Activated T-helper 17 cell treated with anti-CD3 and anti-CD28 coated beads, Interleukin-2, amount 50 U/mL, for 72 hours (primary cell): ENCODE results near the gene CLIC4. TPM values are rescaled to one million over a fixed set of nuclear protein-coding genes. Genes with fewer than 3 reads are reported as not detected.

Experiments used
- ATAC-seq: fragments of 150-1000 bp; cut with Tn5 transposase; replicated peaks from 2 replicates; pipeline ENCODE4 v1.10.0; 2021; ENCODE audit warnings: mild to moderate bottlenecking, moderate library complexity
- H3K27ac Mint-ChIP-seq: one replicate; pipeline ENCODE4 v1.8.0; 2022; ENCODE audit warnings: mixed read lengths
- H3K27me3 Mint-ChIP-seq: one replicate; pipeline ENCODE4 v1.8.0; 2022; ENCODE audit warnings: mixed read lengths
- H3K36me3 Mint-ChIP-seq: one replicate; pipeline ENCODE4 v1.8.0; 2022; ENCODE audit warnings: low read depth, mild to moderate bottlenecking, mixed read lengths
- H3K4me1 Mint-ChIP-seq: one replicate; pipeline ENCODE4 v1.8.0; 2022; ENCODE audit warnings: mixed read lengths
- H3K4me3 Mint-ChIP-seq: one replicate; pipeline ENCODE4 v1.8.0; 2022; ENCODE audit warnings: mild to moderate bottlenecking, mixed read lengths
- H3K9me3 Mint-ChIP-seq: one replicate; pipeline ENCODE4 v1.8.0; 2022; ENCODE audit warnings: mixed read lengths
- total RNA-seq, 2 donors: library from RNA; stranded (reverse); gene quantifications; one replicate each; pipeline ENCODE4 v1.2.3, GENCODE V29; 2022

The CLIC4 gene
- total RNA-seq, 2 donors from 2014 or later: 8.9 to 13.8 TPM

GRCh38 chr1:24826510-24826909, 81.3 kb downstream of the CLIC4 start:
- Mint-ChIP-seq H3K27ac (no peak overlapping the region), H3K9me3 (no peaks in the 10 kb centered on the region), H3K4me1 (no peaks in the 10 kb centered on the region), H3K36me3 (no peaks in the 10 kb centered on the region), H3K4me3 (no peak overlapping the region), H3K27me3 (peaks cover 6% of the 10 kb centered on the region)
- no peak for ATAC-seq

- H3K27ac Mint-ChIP-seq: no peak overlapping the region
- H3K4me1 Mint-ChIP-seq: no peaks in the 10 kb centered on the region
These were observed 82.3 kb downstream of the CLIC4 start for GRCh38 chr1:24827379-24828135.

GRCh38 chr1:24828183-24828886, 83.1 kb downstream of the CLIC4 start:
- ATAC-seq: no peak
- Mint-ChIP-seq H3K27ac (no peak overlapping the region), H3K4me1 (no peaks in the 10 kb centered on the region), H3K4me3 (no peak overlapping the region), H3K9me3 (no peaks in the 10 kb centered on the region), H3K27me3 (peaks cover 4% of the 10 kb centered on the region), H3K36me3 (no peaks in the 10 kb centered on the region)

More at GRCh38 chr1:24827379-24828135, 82.3 kb downstream of the CLIC4 start:
- H3K36me3 Mint-ChIP-seq: no peaks in the 10 kb centered on the region
- no peak overlapping the region for H3K4me3 Mint-ChIP-seq
- H3K9me3 Mint-ChIP-seq: no peaks in the 10 kb centered on the region
- ATAC-seq: no peak
- H3K27me3 Mint-ChIP-seq: peaks cover 4% of the 10 kb centered on the region

- Mint-ChIP-seq H3K4me1 (no peaks in the 10 kb centered on the region), H3K36me3 (no peaks in the 10 kb centered on the region), H3K27me3 (peaks cover 4% of the 10 kb centered on the region), H3K9me3 (no peaks in the 10 kb centered on the region), H3K4me3 (no peak overlapping the region), H3K27ac (no peak overlapping the region)
- ATAC-seq: no peak
These were observed 83.6 kb downstream of the CLIC4 start for GRCh38 chr1:24828887-24829192.

- Mint-ChIP-seq H3K4me1 (no peaks in the 10 kb centered on the region), H3K4me3 (no peak overlapping the region), H3K27me3 (peaks cover 4% of the 10 kb centered on the region), H3K36me3 (no peaks in the 10 kb centered on the region), H3K9me3 (no peaks in the 10 kb centered on the region), H3K27ac (no peak overlapping the region)
- no peak for ATAC-seq
These were observed 85.5 kb downstream of the CLIC4 start for GRCh38 chr1:24830680-24831272.

- no peaks in the 10 kb centered on the region for H3K4me1 Mint-ChIP-seq
- H3K27ac Mint-ChIP-seq: no peak overlapping the region
- H3K4me3 Mint-ChIP-seq: no peak overlapping the region
- no peaks in the 10 kb centered on the region for H3K36me3 Mint-ChIP-seq
- H3K9me3 Mint-ChIP-seq: no peaks in the 10 kb centered on the region
- ATAC-seq: no peak
- H3K27me3 Mint-ChIP-seq: no peaks in the 10 kb centered on the region
These were observed 96.3 kb downstream of the CLIC4 start for GRCh38 chr1:24841593-24841992.

- H3K27ac Mint-ChIP-seq: no peak overlapping the region
- H3K9me3 Mint-ChIP-seq: no peaks in the 10 kb centered on the region
- no peak overlapping the region for H3K4me3 Mint-ChIP-seq
- H3K4me1 Mint-ChIP-seq: no peaks in the 10 kb centered on the region
- no peak for ATAC-seq
- no peaks in the 10 kb centered on the region for H3K27me3 Mint-ChIP-seq
- no peaks in the 10 kb centered on the region for H3K36me3 Mint-ChIP-seq
These were observed 101.4 kb downstream of the CLIC4 start for GRCh38 chr1:24846671-24847070.

GRCh38 chr1:24847995-24848881, 103.0 kb downstream of the CLIC4 start:
- H3K4me3 Mint-ChIP-seq: peak overlapping the region; percentile 65
- no peaks in the 10 kb centered on the region for H3K36me3 Mint-ChIP-seq
- H3K9me3 Mint-ChIP-seq: no peaks in the 10 kb centered on the region
- ATAC-seq: peak; percentile 97
- no peaks in the 10 kb centered on the region for H3K4me1 Mint-ChIP-seq
- no peaks in the 10 kb centered on the region for H3K27me3 Mint-ChIP-seq
- H3K27ac Mint-ChIP-seq: no peak overlapping the region

- H3K4me1 Mint-ChIP-seq: no peaks in the 10 kb centered on the region
- H3K27me3 Mint-ChIP-seq: no peaks in the 10 kb centered on the region
- H3K4me3 Mint-ChIP-seq: peak overlapping the region; percentile 65
- no peaks in the 10 kb centered on the region for H3K9me3 Mint-ChIP-seq
- H3K36me3 Mint-ChIP-seq: no peaks in the 10 kb centered on the region
- ATAC-seq: no peak
- H3K27ac Mint-ChIP-seq: no peak overlapping the region
These were observed 104.5 kb downstream of the CLIC4 start for GRCh38 chr1:24849672-24850295.

GRCh38 chr1:24850328-24850920, 105.2 kb downstream of the CLIC4 start:
- Mint-ChIP-seq H3K36me3 (no peaks in the 10 kb centered on the region), H3K9me3 (no peaks in the 10 kb centered on the region), H3K27me3 (no peaks in the 10 kb centered on the region), H3K4me3 (no peak overlapping the region), H3K27ac (no peak overlapping the region), H3K4me1 (no peaks in the 10 kb centered on the region)
- no peak for ATAC-seq

GRCh38 chr1:24853649-24854048, 108.4 kb downstream of the CLIC4 start:
- Mint-ChIP-seq H3K9me3 (no peaks in the 10 kb centered on the region), H3K4me3 (no peak overlapping the region), H3K36me3 (no peaks in the 10 kb centered on the region), H3K27ac (no peak overlapping the region), H3K27me3 (no peaks in the 10 kb centered on the region), H3K4me1 (no peaks in the 10 kb centered on the region)
- ATAC-seq: no peak

GRCh38 chr1:24855474-24855873, 110.2 kb downstream of the CLIC4 start:
- Mint-ChIP-seq H3K27me3 (no peaks in the 10 kb centered on the region), H3K36me3 (no peaks in the 10 kb centered on the region), H3K9me3 (no peaks in the 10 kb centered on the region), H3K27ac (no peak overlapping the region), H3K4me1 (no peaks in the 10 kb centered on the region), H3K4me3 (no peak overlapping the region)
- ATAC-seq: no peak

GRCh38 chr1:24856787-24857506, 111.7 kb downstream of the CLIC4 start:
- Mint-ChIP-seq H3K9me3 (no peaks in the 10 kb centered on the region), H3K27me3 (no peaks in the 10 kb centered on the region), H3K27ac (no peak overlapping the region), H3K4me1 (no peaks in the 10 kb centered on the region), H3K36me3 (no peaks in the 10 kb centered on the region), H3K4me3 (no peak overlapping the region)
- no peak for ATAC-seq
